ENCODE results near the gene SNTB2.

DNA sequence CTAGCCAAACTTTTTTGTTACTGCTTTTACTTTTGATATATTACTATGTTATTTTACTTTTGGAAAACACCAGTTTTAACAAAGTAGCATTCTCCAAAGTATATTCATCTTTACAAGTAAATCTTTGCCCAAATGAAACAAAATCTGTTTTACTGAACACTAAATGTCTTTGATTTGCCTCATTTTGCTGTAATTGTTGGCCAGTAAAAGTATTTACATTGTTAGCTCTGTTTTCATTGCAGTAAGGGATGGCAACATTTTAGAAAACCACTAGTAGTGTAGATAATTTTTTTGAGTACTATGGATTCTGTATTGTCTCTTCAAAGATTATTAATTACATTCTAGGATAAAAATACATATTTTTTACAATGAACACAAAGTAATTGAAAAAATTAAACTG is 10.6 kb downstream of the SNTB2 start:
- TF ChIP-seq RAD21 (IDR thresholded peaks at IDR 0.05; ENCODE audit: low read depth) = no peak
- TF ChIP-seq CEBPB (IDR thresholded peaks at IDR 0.05) = no peak
- TF ChIP-seq EGR1 (IDR thresholded peaks at IDR 0.05) = no peak
- TF ChIP-seq CREB1 (IDR thresholded peaks at IDR 0.05; ENCODE audit: low read depth) = no peak
- no peak for TF ChIP-seq TAF1 (IDR thresholded peaks at IDR 0.05; ENCODE audit: low read depth)
- TF ChIP-seq, protein P1, sequence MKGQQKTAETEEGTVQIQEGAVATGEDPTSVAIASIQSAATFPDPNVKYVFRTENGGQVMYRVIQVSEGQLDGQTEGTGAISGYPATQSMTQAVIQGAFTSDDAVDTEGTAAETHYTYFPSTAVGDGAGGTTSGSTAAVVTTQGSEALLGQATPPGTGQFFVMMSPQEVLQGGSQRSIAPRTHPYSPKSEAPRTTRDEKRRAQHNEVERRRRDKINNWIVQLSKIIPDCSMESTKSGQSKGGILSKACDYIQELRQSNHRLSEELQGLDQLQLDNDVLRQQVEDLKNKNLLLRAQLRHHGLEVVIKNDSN (IDR thresholded peaks at IDR 0.05) = no peak
- TF ChIP-seq, protein P2, sequence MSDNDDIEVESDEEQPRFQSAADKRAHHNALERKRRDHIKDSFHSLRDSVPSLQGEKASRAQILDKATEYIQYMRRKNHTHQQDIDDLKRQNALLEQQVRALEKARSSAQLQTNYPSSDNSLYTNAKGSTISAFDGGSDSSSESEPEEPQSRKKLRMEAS (IDR thresholded peaks at IDR 0.05) = no peak
- no peak for TF ChIP-seq TEAD4 (IDR thresholded peaks at IDR 0.05)
- TF ChIP-seq, protein P3, sequence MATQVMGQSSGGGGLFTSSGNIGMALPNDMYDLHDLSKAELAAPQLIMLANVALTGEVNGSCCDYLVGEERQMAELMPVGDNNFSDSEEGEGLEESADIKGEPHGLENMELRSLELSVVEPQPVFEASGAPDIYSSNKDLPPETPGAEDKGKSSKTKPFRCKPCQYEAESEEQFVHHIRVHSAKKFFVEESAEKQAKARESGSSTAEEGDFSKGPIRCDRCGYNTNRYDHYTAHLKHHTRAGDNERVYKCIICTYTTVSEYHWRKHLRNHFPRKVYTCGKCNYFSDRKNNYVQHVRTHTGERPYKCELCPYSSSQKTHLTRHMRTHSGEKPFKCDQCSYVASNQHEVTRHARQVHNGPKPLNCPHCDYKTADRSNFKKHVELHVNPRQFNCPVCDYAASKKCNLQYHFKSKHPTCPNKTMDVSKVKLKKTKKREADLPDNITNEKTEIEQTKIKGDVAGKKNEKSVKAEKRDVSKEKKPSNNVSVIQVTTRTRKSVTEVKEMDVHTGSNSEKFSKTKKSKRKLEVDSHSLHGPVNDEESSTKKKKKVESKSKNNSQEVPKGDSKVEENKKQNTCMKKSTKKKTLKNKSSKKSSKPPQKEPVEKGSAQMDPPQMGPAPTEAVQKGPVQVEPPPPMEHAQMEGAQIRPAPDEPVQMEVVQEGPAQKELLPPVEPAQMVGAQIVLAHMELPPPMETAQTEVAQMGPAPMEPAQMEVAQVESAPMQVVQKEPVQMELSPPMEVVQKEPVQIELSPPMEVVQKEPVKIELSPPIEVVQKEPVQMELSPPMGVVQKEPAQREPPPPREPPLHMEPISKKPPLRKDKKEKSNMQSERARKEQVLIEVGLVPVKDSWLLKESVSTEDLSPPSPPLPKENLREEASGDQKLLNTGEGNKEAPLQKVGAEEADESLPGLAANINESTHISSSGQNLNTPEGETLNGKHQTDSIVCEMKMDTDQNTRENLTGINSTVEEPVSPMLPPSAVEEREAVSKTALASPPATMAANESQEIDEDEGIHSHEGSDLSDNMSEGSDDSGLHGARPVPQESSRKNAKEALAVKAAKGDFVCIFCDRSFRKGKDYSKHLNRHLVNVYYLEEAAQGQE (IDR thresholded peaks at IDR 0.05; ENCODE audit: low read depth) = no peak

All from Ishikawa (cell line).